ENCODE results near the gene DNAJC1.

GRCh38 chr10:21808550-21808949 lies 195.0 kb downstream of the DNAJC1 start:
- TF ChIP-seq GABPA (IDR thresholded peaks at IDR 0.05 in 1 of 2, conservative IDR thresholded peaks at IDR 0.05 in 1 of 2) (no peak), RAD21 (IDR thresholded peaks at IDR 0.05) (no peak), EGR1 (IDR thresholded peaks at IDR 0.05; ENCODE audit: low read depth in 2 of 2) (no peak), JUND (IDR thresholded peaks at IDR 0.05) (no peak), HNF4A (conservative IDR thresholded peaks at IDR 0.05) (no peak), ZBTB33 (IDR thresholded peaks at IDR 0.05) (no peak), TAF1 (conservative IDR thresholded peaks at IDR 0.05) (no peak), YY1 (IDR thresholded peaks at IDR 0.05) (no peak), FOXA1 (IDR thresholded peaks at IDR 0.05) (no peak)
- TF ChIP-seq, protein P1, sequence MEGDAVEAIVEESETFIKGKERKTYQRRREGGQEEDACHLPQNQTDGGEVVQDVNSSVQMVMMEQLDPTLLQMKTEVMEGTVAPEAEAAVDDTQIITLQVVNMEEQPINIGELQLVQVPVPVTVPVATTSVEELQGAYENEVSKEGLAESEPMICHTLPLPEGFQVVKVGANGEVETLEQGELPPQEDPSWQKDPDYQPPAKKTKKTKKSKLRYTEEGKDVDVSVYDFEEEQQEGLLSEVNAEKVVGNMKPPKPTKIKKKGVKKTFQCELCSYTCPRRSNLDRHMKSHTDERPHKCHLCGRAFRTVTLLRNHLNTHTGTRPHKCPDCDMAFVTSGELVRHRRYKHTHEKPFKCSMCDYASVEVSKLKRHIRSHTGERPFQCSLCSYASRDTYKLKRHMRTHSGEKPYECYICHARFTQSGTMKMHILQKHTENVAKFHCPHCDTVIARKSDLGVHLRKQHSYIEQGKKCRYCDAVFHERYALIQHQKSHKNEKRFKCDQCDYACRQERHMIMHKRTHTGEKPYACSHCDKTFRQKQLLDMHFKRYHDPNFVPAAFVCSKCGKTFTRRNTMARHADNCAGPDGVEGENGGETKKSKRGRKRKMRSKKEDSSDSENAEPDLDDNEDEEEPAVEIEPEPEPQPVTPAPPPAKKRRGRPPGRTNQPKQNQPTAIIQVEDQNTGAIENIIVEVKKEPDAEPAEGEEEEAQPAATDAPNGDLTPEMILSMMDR (IDR thresholded peaks at IDR 0.05; ENCODE audit: low read depth, low read length, missing input control) = no peak
- TF ChIP-seq, protein P2, sequence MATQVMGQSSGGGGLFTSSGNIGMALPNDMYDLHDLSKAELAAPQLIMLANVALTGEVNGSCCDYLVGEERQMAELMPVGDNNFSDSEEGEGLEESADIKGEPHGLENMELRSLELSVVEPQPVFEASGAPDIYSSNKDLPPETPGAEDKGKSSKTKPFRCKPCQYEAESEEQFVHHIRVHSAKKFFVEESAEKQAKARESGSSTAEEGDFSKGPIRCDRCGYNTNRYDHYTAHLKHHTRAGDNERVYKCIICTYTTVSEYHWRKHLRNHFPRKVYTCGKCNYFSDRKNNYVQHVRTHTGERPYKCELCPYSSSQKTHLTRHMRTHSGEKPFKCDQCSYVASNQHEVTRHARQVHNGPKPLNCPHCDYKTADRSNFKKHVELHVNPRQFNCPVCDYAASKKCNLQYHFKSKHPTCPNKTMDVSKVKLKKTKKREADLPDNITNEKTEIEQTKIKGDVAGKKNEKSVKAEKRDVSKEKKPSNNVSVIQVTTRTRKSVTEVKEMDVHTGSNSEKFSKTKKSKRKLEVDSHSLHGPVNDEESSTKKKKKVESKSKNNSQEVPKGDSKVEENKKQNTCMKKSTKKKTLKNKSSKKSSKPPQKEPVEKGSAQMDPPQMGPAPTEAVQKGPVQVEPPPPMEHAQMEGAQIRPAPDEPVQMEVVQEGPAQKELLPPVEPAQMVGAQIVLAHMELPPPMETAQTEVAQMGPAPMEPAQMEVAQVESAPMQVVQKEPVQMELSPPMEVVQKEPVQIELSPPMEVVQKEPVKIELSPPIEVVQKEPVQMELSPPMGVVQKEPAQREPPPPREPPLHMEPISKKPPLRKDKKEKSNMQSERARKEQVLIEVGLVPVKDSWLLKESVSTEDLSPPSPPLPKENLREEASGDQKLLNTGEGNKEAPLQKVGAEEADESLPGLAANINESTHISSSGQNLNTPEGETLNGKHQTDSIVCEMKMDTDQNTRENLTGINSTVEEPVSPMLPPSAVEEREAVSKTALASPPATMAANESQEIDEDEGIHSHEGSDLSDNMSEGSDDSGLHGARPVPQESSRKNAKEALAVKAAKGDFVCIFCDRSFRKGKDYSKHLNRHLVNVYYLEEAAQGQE (IDR thresholded peaks at IDR 0.05) = no peak
- TF ChIP-seq, protein P3, sequence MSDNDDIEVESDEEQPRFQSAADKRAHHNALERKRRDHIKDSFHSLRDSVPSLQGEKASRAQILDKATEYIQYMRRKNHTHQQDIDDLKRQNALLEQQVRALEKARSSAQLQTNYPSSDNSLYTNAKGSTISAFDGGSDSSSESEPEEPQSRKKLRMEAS (IDR thresholded peaks at IDR 0.05) = no peak
- TF ChIP-seq, protein P4, sequence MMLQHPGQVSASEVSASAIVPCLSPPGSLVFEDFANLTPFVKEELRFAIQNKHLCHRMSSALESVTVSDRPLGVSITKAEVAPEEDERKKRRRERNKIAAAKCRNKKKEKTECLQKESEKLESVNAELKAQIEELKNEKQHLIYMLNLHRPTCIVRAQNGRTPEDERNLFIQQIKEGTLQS (IDR thresholded peaks at IDR 0.05) = no peak

Measured in liver (tissue), 3 donors.